GDM1 (cell line): Measurements from ENCODE around the gene WIPF3.

Experiments
- DNase-seq: peaks from one replicate; lab custom pipeline; 2025; lab: John Stamatoyannopoulos, UW

WIPF3 gene

GRCh38 chr7:29915481-29916215 is 109.3 kb downstream of the WIPF3 start:
- DNase-seq: peak; percentile 7

DNA sequence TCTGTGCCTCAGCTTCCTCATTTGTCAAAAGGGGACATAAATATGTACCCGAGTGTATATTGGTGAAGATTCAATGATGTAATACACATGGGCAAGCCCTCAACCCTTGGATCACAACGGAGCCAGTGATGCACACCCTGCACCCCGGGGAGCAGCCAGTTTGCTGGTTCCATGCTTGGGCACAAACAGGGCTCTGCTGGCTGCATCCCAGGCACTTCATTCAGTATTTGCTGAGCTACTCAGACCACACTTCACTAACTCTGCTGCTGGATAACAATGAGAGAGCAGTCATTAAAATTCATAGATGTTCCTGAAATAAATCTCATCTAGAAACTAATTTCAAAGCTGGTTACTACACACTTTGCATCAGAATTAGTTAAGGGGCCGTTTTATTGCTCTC is 111.3 kb downstream of the WIPF3 start:
- no peak for DNase-seq

DNA sequence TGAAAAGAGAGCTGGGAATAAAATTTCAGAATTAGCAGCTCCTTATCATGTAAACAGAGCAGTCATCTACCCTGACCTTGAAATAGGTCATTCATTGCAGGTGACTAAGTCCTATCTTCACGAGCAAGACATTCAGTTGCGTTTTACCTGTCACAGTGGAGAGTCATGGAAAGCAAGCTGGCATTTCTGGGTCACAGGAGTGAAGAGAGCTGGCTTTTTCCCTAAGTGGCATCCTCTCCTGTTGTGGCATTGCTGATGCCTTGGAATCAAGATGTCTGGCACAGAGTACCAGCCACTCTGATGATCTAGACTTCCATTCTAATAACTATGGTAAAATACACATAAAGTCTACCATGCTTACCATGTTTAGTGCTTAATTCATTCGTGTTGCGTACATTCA is 112.5 kb downstream of the WIPF3 start:
- DNase-seq: no peak

DNA sequence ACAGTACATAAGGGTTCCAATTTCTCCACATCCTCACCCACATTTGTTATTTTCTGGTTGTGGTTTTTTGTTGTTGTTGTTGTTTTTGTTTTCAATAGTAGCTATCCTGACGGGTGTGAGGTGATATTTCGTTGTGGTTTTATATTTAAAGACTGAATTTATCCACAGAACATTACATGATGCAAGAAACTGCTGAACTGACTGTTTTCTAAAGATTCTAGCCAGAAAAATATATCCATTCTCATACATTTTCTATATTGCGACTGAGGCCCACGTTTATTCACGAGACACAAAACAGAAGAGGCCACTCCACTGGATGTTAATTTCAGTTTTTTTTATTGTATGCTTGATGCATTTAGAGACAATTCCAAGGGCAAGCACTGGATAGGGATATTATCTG is 113.5 kb downstream of the WIPF3 start:
- DNase-seq: no peak

DNA sequence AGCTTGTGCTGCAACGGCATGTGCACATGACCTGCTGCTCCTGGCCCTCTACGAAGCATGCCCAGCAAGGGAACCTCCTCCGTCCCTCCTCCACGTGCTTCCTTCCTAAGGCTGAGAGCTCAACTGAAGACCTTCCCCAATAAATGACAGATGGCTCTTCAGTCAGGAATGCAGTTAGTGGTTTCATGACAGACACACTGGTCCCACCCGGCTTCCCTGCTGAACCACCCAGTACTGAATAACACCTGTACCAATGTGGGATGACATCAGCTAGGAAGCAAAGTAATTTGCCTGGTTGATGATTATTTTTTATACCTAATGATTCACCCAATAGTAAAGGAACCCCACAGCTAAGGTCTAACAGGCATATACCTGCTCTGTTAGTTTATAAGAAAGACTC is 114.2 kb downstream of the WIPF3 start:
- no peak for DNase-seq

- DNase-seq: peak; percentile 54
Measured at GRCh38 chr7:29921404-29922010, 115.2 kb downstream of the WIPF3 start.

- DNase-seq: no peak
Measured at GRCh38 chr7:29922921-29923700, 116.8 kb downstream of the WIPF3 start.

GRCh38 chr7:29924006-29924405 is 117.7 kb downstream of the WIPF3 start:
- DNase-seq: no peak

- no peak for DNase-seq
Measured at GRCh38 chr7:29924684-29925083, 118.4 kb downstream of the WIPF3 start.

DNA sequence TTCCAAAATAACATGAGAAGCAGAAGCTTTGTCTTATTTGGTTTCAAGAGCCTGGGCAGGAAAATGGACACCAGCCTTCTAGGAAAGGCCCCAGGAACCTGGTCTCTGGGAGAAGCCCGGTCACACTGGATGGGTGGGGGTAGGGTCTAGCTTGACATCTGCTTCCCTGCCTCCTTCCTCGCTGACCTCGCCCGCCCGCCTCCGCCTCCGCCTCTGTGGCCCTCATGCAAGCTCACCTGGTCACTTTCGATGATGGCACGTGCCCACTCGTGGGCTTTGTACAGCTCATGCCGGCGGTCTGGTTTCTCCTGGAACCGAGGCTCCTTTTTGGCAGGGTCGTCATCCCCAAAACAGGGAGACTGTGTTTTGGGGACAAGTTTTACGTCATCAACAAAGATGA is 119.9 kb downstream of the WIPF3 start:
- DNase-seq: no peak

- DNase-seq: no peak
Measured at GRCh38 chr7:29926741-29927140, 120.4 kb downstream of the WIPF3 start.

GRCh38 chr7:29929018-29929807 is 122.9 kb downstream of the WIPF3 start:
- no peak for DNase-seq

- no peak for DNase-seq
Measured at GRCh38 chr7:29935111-29935510, 128.8 kb downstream of the WIPF3 start.

DNA sequence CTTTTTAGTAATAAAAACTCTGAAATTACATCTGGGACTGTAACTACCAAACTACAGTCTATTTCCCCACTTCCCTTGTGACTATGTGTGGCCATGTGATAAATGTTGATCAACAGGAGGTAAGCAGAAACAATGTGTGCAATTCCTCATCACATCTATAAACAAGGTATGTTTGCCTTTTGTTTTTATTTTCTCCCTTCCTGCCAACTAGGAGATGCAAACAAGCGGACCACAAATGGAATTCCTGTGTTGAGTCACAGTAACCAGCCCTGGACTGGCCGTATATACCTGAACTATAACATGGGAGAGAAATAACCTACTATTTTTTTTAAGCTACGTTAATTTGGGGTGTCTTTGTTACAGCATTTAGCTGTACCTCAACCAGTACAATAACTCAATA is 130.8 kb downstream of the WIPF3 start:
- DNase-seq: no peak

GRCh38 chr7:29940199-29940598 is 133.9 kb downstream of the WIPF3 start:
- DNase-seq: no peak

DNA sequence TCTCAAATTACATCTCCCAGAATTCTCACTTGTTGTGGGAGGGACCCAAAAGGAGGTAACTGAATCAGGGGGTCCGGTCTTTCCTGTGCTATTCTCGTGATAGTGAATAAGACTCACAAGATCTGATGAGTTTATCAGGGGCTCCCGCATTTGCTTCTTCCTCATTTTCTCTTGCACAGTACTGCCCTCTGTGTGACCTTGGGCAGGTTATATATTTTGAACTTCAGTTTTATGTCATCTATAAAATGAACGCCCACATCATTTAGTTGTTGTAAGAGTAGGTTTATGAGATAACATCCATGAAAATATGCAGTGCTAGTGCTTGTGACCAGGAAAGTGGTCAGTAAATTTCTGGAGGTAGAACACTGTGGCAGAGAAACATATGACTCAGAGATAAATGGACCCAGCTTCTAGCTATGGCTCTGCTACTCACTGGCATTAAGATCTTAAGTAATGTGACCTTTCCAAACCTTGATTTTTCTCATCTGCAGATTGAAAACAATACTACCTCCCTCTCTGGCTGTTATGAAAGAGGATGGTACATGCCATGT is 139.0 kb downstream of the WIPF3 start:
- no peak for DNase-seq

DNA sequence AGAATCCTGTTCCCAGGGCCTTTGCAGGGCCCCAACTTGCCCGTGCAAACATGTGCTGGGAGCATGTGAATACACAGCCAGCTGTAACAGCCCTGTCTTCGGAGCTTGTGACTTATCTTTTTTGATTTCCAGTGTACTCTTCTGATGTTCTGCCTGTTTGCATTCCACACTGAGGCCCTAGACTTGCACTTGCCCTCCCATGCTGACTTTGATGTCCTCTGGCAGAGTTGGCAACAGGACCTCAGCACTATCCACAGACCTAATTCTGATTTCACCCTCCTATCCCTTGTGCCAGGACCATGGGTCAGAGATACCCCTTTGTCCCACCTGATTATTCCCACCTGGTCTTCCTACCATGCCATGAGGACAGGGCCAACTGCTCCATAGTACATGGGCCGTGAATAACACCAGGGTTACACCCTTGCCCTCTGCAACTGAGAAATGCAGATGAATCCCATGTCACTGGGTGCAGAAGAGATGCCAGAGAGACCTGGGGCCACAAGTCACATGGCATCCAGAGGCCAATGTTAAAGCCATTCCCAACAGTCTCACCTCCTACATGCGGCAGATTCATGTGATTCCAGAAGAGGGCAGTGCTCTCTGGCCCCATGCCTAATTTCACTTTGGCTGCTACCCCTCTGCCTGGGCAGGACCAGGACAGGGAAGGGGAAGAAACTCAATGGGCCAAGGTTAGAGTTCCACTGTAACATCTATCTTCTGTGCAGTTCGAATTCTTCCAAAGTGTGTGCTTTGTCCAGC is 140.3 kb downstream of the WIPF3 start:
- DNase-seq: peak; percentile 35

GRCh38 chr7:29948587-29948986 is 142.3 kb downstream of the WIPF3 start:
- no peak for DNase-seq

DNA sequence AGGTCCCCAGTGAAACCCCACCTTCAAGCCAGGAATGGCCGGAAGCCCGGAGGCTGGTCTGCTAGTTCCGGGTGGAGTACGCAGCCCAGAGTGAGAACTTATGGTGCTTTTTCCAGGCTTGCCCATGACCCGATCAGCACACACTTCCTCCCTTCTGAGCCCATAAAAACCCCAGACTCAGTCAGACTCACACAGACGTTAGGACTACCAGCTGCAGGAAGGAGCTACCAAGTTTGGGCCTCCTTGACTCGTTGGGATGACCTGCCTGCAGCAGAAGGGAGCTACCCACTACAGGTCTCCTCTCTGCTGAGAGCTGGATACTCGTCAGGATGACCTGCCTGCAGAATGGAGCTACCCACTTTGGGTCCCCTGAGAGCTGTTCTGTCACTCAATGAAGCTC is 144.2 kb downstream of the WIPF3 start:
- DNase-seq: no peak

- no peak for DNase-seq
Measured at GRCh38 chr7:29951206-29951605, 144.9 kb downstream of the WIPF3 start.

- no peak for DNase-seq
Measured at GRCh38 chr7:29953726-29954347, 147.5 kb downstream of the WIPF3 start.
